ENCODE data around the gene CNNM2.
"Not testable (repeated sequence)": the region's sequence is repeated elsewhere in the genome, so short reads cannot be mapped to it uniquely, and the experiment has no call there.

CNNM2 gene

GRCh38 chr10:102964713-102965112 lies 46.6 kb downstream of the CNNM2 start:
- H3K9me3 Mint-ChIP-seq, result no peaks in the 10 kb centered on the region
- H3K36me3 Mint-ChIP-seq (ENCODE audit: low read depth), result no peaks in the 10 kb centered on the region
- peaks cover 19% of the 10 kb centered on the region for H3K4me1 Mint-ChIP-seq
- peaks cover 3% of the 10 kb centered on the region for H3K27me3 Mint-ChIP-seq (ENCODE audit: low read depth)
- H3K27ac Mint-ChIP-seq, result peak overlapping the region; percentile 25 to 77 (median 38)
- TF ChIP-seq CTCF (IDR thresholded peaks at IDR 0.05; ENCODE audit: unreplicated experiment in 3 of 3), result no peak
- H3K4me3 Mint-ChIP-seq, result no peak overlapping the region

GRCh38 chr10:102965311-102965851 lies 47.3 kb downstream of the CNNM2 start:
- H3K36me3 Mint-ChIP-seq (ENCODE audit: low read depth), result no peaks in the 10 kb centered on the region
- no peaks in the 10 kb centered on the region for H3K9me3 Mint-ChIP-seq
- peak overlapping the region in 1 of 3 experiments; percentile 40 for H3K4me3 Mint-ChIP-seq
- peaks cover 19% of the 10 kb centered on the region for H3K4me1 Mint-ChIP-seq
- TF ChIP-seq CTCF (IDR thresholded peaks at IDR 0.05; ENCODE audit: unreplicated experiment in 3 of 3), result no peak
- H3K27me3 Mint-ChIP-seq (ENCODE audit: low read depth), result peaks cover 3% of the 10 kb centered on the region
- peak overlapping the region; percentile 25 to 77 (median 38) for H3K27ac Mint-ChIP-seq

- TF ChIP-seq CTCF (IDR thresholded peaks at IDR 0.05; ENCODE audit: unreplicated experiment in 3 of 3), result no peak
- no peak overlapping the region for H3K4me3 Mint-ChIP-seq
- H3K9me3 Mint-ChIP-seq, result no peaks in the 10 kb centered on the region
- H3K27ac Mint-ChIP-seq, result no peak overlapping the region
- H3K27me3 Mint-ChIP-seq (ENCODE audit: low read depth), result peaks cover 3% of the 10 kb centered on the region
- H3K36me3 Mint-ChIP-seq (ENCODE audit: low read depth), result no peaks in the 10 kb centered on the region
- H3K4me1 Mint-ChIP-seq, result peaks cover 19% of the 10 kb centered on the region
Measured at GRCh38 chr10:102967123-102967522, 49.0 kb downstream of the CNNM2 start.

- no peak overlapping the region for H3K27ac Mint-ChIP-seq
- H3K9me3 Mint-ChIP-seq, result no peaks in the 10 kb centered on the region
- no peak overlapping the region for H3K4me3 Mint-ChIP-seq
- TF ChIP-seq CTCF (IDR thresholded peaks at IDR 0.05; ENCODE audit: unreplicated experiment in 3 of 3), result no peak
- H3K27me3 Mint-ChIP-seq (ENCODE audit: low read depth), result peaks cover 3% of the 10 kb centered on the region
- H3K36me3 Mint-ChIP-seq (ENCODE audit: low read depth), result no peaks in the 10 kb centered on the region
- peaks cover 12% of the 10 kb centered on the region for H3K4me1 Mint-ChIP-seq
Measured at GRCh38 chr10:102970562-102971340, 52.7 kb downstream of the CNNM2 start.

- TF ChIP-seq CTCF (IDR thresholded peaks at IDR 0.05; ENCODE audit: unreplicated experiment in 3 of 3), result no peak
- H3K9me3 Mint-ChIP-seq, result peaks cover 3% of the 10 kb centered on the region
- no peak overlapping the region for H3K27ac Mint-ChIP-seq
- no peak overlapping the region for H3K4me3 Mint-ChIP-seq
- H3K4me1 Mint-ChIP-seq, result peaks cover 7% of the 10 kb centered on the region
- H3K27me3 Mint-ChIP-seq (ENCODE audit: low read depth), result no peaks in the 10 kb centered on the region
- no peaks in the 10 kb centered on the region for H3K36me3 Mint-ChIP-seq (ENCODE audit: low read depth)
Measured at GRCh38 chr10:102975483-102976379, 57.6 kb downstream of the CNNM2 start.

GRCh38 chr10:102976380-102976726 lies 58.3 kb downstream of the CNNM2 start:
- not testable (repeated sequence) for H3K4me3 Mint-ChIP-seq; H3K27me3 Mint-ChIP-seq (ENCODE audit: low read depth); H3K27ac Mint-ChIP-seq; H3K36me3 Mint-ChIP-seq (ENCODE audit: low read depth); H3K9me3 Mint-ChIP-seq; H3K4me1 Mint-ChIP-seq

All from nephron (organoid).